Neutrophil (primary cell): Measurements from ENCODE around the gene MYBPC1.
A peak's percentile ranks its signal among the peaks of the same experiment; 100 is the strongest.

Experiments
- H3K27ac ChIP-seq: fragments of 200-600 bp; sonication (generic); 2 replicates; pipeline ENCODE4 v1.5.1; 2016; ENCODE audit warnings: mild to moderate bottlenecking, moderate library complexity
- H3K27me3 ChIP-seq: fragments of 200-600 bp; sonication (generic); 2 replicates; pipeline ENCODE4 v1.6.0; 2016; ENCODE audit warnings: mild to moderate bottlenecking
- H3K36me3 ChIP-seq: fragments of 200-600 bp; sonication (generic); 2 replicates; pipeline ENCODE4 v1.5.1; 2017
- H3K4me1 ChIP-seq, 2 experiments: fragments of 200-600 bp in 1 of 2; sonication (generic) in 1 of 2; 1 replicate in 1 of 2; 2 replicates in 1 of 2; pipeline versions ENCODE4 v1.5.1 to v1.6.1; 2013 to 2016; ENCODE audit warnings: low read depth in 1 of 2, low read length in 1 of 2, mild to moderate bottlenecking in 1 of 2, moderate library complexity in 1 of 2; ENCODE audit not compliant: control insufficient read depth in 1 of 2, insufficient read depth in 1 of 2
- H3K4me3 ChIP-seq, 2 experiments: fragments of 200-600 bp in 1 of 2; sonication (generic) in 1 of 2; 1 replicate in 1 of 2; 2 replicates in 1 of 2; pipeline ENCODE4 v1.5.1; 2013 to 2016; ENCODE audit warnings: low read depth in 1 of 2, low read length in 1 of 2, mild to moderate bottlenecking in 1 of 2, moderate library complexity in 1 of 2
- H3K9me3 ChIP-seq: fragments of 200-600 bp; sonication (generic); 2 replicates; pipeline ENCODE4 v1.5.1; 2016
- CTCF ChIP-seq: fragments of 200-600 bp; sonication (generic); IDR thresholded peaks from 2 replicates; pipeline ENCODE4 v1.5.1; 2016; ENCODE audit warnings: antibody characterized with exemption

Gene MYBPC1

DNA sequence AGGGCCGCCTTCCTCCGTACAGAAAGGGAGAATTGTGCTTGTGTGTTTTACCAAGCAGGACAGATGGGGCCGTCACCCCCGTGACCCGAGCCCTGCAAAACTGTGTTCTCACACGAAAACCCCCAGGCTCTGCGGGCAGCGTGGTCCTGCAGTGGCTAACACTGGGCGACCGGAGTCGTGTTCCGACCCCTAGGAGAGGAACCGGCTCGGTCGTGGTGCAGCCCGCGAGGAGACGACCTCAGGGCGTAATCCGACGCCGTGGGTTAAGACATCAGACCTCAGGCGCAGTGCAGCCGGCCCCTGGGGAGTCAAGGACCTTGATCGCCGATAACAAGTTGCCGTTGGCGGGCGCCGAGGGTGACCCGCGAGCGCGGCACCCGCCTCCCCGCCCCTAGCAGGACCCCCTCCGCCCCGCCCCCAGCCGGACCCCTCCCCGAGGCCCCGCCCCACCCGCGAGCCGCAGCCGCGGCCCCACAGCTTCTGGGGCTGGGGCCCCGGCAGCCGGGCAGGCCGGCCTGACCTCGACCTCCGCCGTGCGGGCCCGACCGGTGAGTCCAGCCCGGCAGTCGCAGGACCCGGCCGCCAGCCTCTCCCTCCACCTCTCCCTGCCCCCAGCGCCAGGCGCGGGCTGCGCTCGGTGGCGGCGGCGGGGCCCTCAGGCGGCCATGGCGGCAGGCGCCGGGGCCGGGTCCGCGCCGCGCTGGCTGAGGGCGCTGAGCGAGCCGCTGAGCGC, 102.6 kb downstream of the MYBPC1 start, which contains the start of gene CHPT1:
Gene CHPT1, plus strand, starts transcription at position 444 of the 733 bp plus-strand sequence. Its CDS starts 222 bp downstream, at position 666.
- Histone ChIP-seq H3K36me3 (no peaks in the 10 kb centered on the region), H3K4me1 (peaks cover 20 to 37% of the 10 kb centered on the region in 2 experiments), H3K27me3 (no peaks in the 10 kb centered on the region), H3K9me3 (no peaks in the 10 kb centered on the region), H3K27ac (peak within 1 kb of the TSS; percentile 91), H3K4me3 (peak within 1 kb of the TSS; percentile 78)
- no peak for TF ChIP-seq CTCF

DNA sequence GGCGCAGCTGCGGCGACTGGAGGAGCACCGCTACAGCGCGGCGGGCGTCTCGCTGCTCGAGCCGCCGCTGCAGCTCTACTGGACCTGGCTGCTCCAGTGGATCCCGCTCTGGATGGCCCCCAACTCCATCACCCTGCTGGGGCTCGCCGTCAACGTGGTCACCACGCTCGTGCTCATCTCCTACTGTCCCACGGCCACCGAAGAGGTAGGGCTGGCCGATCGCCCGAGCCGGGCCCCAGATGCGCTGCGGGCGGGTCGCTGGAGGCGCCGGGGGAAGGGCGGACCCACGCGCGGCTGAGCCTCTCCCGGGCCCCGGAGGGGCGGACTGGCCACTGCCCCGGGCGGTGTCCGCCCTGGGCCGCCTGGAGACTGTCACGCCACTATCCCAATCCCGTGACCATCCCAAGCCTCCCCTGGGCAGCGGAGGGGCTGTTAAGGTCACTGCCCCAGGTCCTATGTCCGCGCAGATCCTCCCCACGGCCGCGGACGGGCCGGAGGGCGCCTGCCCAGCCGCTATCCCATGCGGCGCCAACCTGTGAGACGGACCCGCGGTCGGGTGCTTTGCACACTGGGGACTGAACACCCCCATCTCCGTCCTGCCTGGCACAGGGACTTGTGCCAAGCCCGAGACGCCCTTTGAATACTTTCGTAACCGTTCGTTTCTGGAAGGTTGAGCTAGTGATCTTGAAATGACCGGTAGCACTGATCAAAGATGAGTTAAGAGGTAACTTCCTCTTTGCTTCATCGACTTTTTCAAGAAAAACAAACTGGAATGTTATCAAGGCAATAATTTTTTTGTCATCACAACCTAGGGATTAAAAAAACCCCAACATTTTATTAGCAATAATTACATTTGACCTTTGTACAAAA, 103.4 kb downstream of the MYBPC1 start:
- peaks cover 20 to 37% of the 10 kb centered on the region in 2 experiments for H3K4me1 ChIP-seq
- H3K27me3 ChIP-seq = no peaks in the 10 kb centered on the region
- H3K4me3 ChIP-seq = peak overlapping the region; percentile 78
- no peaks in the 10 kb centered on the region for H3K36me3 ChIP-seq
- H3K9me3 ChIP-seq = no peaks in the 10 kb centered on the region
- peak overlapping the region; percentile 91 for H3K27ac ChIP-seq
- no peak for TF ChIP-seq CTCF

GRCh38 chr12:101698800-101699347, 104.1 kb downstream of the MYBPC1 start:
- Histone ChIP-seq H3K27ac (peak overlapping the region; percentile 91), H3K9me3 (no peaks in the 10 kb centered on the region), H3K27me3 (no peaks in the 10 kb centered on the region), H3K4me1 (peaks cover 20 to 37% of the 10 kb centered on the region in 2 experiments), H3K4me3 (peak overlapping the region; percentile 78), H3K36me3 (no peaks in the 10 kb centered on the region)
- TF ChIP-seq CTCF = no peak

DNA sequence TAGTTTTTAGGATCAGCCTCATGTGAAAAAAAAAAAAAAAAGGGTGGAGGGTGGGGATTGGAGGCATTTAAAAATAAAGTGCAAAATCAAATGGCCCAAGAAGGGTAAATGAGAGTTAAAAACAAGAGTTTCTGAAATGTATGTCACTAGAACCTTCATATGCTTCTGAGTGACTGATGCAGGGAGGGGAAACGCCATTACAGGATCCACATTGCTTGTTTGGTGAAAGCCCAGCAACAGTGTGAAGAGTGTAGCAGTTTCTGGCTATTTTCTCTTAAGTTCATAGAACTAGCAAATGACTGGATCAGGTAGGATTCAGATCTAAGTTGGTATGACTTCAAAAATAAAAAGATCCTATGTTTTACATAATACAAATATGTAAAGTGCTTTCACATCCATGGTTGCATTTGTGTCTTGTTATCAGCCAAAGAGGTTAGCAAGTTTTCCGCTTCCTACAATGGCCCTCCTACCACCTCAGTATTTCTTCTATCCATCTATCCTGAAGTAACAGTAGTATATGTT, 105.6 kb downstream of the MYBPC1 start:
- Histone ChIP-seq H3K36me3 (no peaks in the 10 kb centered on the region), H3K4me1 (peaks cover 20 to 37% of the 10 kb centered on the region in 2 experiments), H3K27ac (peak overlapping the region; percentile 5), H3K27me3 (no peaks in the 10 kb centered on the region), H3K9me3 (no peaks in the 10 kb centered on the region), H3K4me3 (no peak overlapping the region)
- no peak for TF ChIP-seq CTCF

GRCh38 chr12:101703487-101703886, 108.7 kb downstream of the MYBPC1 start:
- Histone ChIP-seq H3K4me3 (no peak overlapping the region), H3K36me3 (no peaks in the 10 kb centered on the region), H3K27ac (no peak overlapping the region), H3K27me3 (no peaks in the 10 kb centered on the region), H3K9me3 (no peaks in the 10 kb centered on the region), H3K4me1 (peaks cover 9 to 23% of the 10 kb centered on the region in 2 experiments)
- TF ChIP-seq CTCF = no peak
